Left ventricle myocardium inferior (tissue), 1 donor: ENCODE data around the gene TBATA. TPM values are rescaled to one million over a fixed set of nuclear protein-coding genes. Genes with fewer than 3 reads are reported as not detected.
"Not testable (repeated sequence)": the region's sequence is repeated elsewhere in the genome, so short reads cannot be mapped to it uniquely, and the experiment has no call there.

Experiments
- DNase-seq: peaks from one replicate; pipeline ENCODE4 v3.0.0-alpha.2; 2020
- H3K27ac ChIP-seq: fragments of 200-600 bp; replicated peaks from 2 replicates; pipeline ENCODE4 v1.8.0; 2021
- H3K27me3 ChIP-seq: fragments of 200-600 bp; 2 replicates; pipeline ENCODE4 v1.8.0; 2021; ENCODE audit warnings: low read depth
- H3K36me3 ChIP-seq: fragments of 200-600 bp; 2 replicates; pipeline ENCODE4 v1.8.0; 2021
- H3K4me1 ChIP-seq: fragments of 200-600 bp; 2 replicates; pipeline ENCODE4 v1.8.0; 2021
- H3K4me3 ChIP-seq: fragments of 200-600 bp; 2 replicates; pipeline ENCODE4 v1.8.0; 2021; ENCODE audit warnings: mild to moderate bottlenecking, moderate library complexity
- H3K9me3 ChIP-seq: fragments of 200-600 bp; replicated peaks from 2 replicates; pipeline ENCODE4 v1.8.0; 2021
- intact Hi-C: fragments of 100-400 bp; cut with micrococcal nuclease; formaldehyde crosslinking; loops from one replicate; pipeline ENCODE4 v1.11.0; 2022
- total RNA-seq: library from RNA; stranded (reverse); fragmentation: NEBNext Ultra II Directional; extraction: Animal tissue kit (Norgen Biotek cat#: 25700); gene quantifications from one replicate; pipeline ENCODE4 v1.2.1, GENCODE V29; 2021
- TF ChIP-seq, protein P1 (sequence below): fragments of 200-600 bp; IDR thresholded peaks from 2 replicates; pipeline ENCODE4 v1.8.0; 2021; ENCODE audit warnings: antibody characterized with exemption, mild to moderate bottlenecking, borderline replicate concordance
- donor health status: DM: no; HTN: yes; CAD: no; lungs with severe emphysema.

The TBATA gene
- total RNA-seq, 1 donor from 2014 or later = not detected

DNA sequence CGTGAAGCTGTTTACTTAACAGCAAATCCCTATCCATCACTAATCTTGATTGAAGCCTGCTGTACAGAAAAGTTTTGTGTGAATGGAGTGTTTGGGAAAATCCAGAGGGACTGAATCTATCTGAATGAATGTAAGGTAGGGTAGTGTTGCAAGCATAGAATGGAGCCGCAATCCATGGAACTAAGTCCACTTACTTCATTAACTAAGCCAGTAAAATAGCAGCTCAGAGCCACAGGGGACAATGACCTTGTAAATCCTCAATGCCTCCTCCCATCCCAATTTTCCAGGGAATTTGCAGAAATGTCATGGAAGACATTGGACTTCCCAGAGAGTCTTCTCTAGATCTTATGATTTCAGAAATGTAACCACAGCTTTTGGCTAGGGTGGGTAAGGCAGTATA is 15.2 kb downstream of the TBATA start:
- H3K27ac ChIP-seq = no peak overlapping the region
- H3K27me3 ChIP-seq = no peaks in the 10 kb centered on the region
- no peak overlapping the region for H3K4me3 ChIP-seq
- no peaks in the 10 kb centered on the region for H3K36me3 ChIP-seq
- H3K4me1 ChIP-seq = no peaks in the 10 kb centered on the region
- H3K9me3 ChIP-seq = peaks cover 4% of the 10 kb centered on the region
- no peak for DNase-seq
- TF ChIP-seq, protein P1, sequence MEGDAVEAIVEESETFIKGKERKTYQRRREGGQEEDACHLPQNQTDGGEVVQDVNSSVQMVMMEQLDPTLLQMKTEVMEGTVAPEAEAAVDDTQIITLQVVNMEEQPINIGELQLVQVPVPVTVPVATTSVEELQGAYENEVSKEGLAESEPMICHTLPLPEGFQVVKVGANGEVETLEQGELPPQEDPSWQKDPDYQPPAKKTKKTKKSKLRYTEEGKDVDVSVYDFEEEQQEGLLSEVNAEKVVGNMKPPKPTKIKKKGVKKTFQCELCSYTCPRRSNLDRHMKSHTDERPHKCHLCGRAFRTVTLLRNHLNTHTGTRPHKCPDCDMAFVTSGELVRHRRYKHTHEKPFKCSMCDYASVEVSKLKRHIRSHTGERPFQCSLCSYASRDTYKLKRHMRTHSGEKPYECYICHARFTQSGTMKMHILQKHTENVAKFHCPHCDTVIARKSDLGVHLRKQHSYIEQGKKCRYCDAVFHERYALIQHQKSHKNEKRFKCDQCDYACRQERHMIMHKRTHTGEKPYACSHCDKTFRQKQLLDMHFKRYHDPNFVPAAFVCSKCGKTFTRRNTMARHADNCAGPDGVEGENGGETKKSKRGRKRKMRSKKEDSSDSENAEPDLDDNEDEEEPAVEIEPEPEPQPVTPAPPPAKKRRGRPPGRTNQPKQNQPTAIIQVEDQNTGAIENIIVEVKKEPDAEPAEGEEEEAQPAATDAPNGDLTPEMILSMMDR = no peak
- intact Hi-C loops = no loop called here

- no peak overlapping the region for H3K4me3 ChIP-seq
- H3K27ac ChIP-seq = no peak overlapping the region
- no peaks in the 10 kb centered on the region for H3K4me1 ChIP-seq
- TF ChIP-seq, protein P1 = no peak
- no peaks in the 10 kb centered on the region for H3K27me3 ChIP-seq
- H3K36me3 ChIP-seq = no peaks in the 10 kb centered on the region
- intact Hi-C loops = no loop called here
- H3K9me3 ChIP-seq = peaks cover 4% of the 10 kb centered on the region
- DNase-seq = no peak
These were observed 16.1 kb downstream of the TBATA start for GRCh38 chr10:70769121-70769520.

DNA sequence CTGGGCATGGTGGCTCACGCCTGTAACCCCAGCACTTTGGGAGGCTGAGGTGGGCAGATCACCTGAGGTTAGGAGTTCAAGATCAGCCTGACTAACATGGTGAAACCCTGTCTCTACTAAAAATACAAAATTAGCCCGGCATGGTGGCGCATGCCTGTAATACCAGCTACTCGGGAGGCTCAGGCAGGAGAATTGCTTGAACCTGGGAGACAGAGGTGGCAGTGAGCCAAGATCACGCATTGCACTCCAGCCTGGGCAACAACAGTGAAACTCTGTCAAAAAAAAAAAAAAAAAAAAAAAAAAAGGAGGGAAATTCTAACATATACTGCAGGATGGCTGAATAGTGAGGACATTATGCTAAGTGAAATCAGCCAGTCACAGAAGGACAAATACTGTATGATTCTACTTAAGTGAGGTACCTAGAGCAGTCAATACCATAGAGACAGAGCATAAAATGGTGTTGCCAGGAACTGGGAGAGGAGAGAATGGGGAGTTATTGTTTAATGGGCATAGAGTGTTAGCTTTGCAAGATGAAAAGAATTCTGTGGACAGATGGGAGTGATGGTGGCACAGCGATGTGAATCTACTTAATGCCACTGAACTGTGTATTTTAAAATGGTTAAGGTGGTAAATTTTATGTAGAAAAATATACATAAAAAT is 17.0 kb downstream of the TBATA start:
- H3K4me3 ChIP-seq, H3K4me1 ChIP-seq, H3K27me3 ChIP-seq, intact Hi-C loops, H3K9me3 ChIP-seq, H3K27ac ChIP-seq, H3K36me3 ChIP-seq, DNase-seq: not testable (repeated sequence)

- H3K36me3 ChIP-seq = no peaks in the 10 kb centered on the region
- peaks cover 4% of the 10 kb centered on the region for H3K9me3 ChIP-seq
- no peak overlapping the region for H3K27ac ChIP-seq
- H3K4me3 ChIP-seq = no peak overlapping the region
- no peaks in the 10 kb centered on the region for H3K27me3 ChIP-seq
- intact Hi-C loops = no loop called here
- TF ChIP-seq, protein P1 = no peak
- no peak for DNase-seq
- H3K4me1 ChIP-seq = no peaks in the 10 kb centered on the region
These were observed 19.2 kb downstream of the TBATA start for GRCh38 chr10:70765794-70766594.

GRCh38 chr10:70763567-70763966 is 21.6 kb downstream of the TBATA start:
- H3K27me3 ChIP-seq = no peaks in the 10 kb centered on the region
- peaks cover 4% of the 10 kb centered on the region for H3K9me3 ChIP-seq
- no peak overlapping the region for H3K4me3 ChIP-seq
- intact Hi-C loops = no loop called here
- no peak overlapping the region for H3K27ac ChIP-seq
- peaks cover 7% of the 10 kb centered on the region for H3K4me1 ChIP-seq
- TF ChIP-seq, protein P1 = no peak
- H3K36me3 ChIP-seq = no peaks in the 10 kb centered on the region
- DNase-seq = no peak
